Coronary artery (tissue), 2 donors: ENCODE data around the gene ANO9.

Experiments used
- DNase-seq: peaks from one replicate; pipeline ENCODE4 v3.0.0-alpha.2; 2017; ENCODE audit warnings: low spot score
- H3K27ac ChIP-seq, 2 donors: fragments of 200-600 bp; sonication (generic); one replicate each; pipeline ENCODE4 v1.5.1; 2016 to 2019
- H3K4me3 ChIP-seq: fragments of 200-600 bp; sonication (generic); 2 replicates; pipeline ENCODE4 v1.5.1; 2016; ENCODE audit warnings: mild to moderate bottlenecking, moderate library complexity
- CTCF ChIP-seq: fragments of 200-600 bp; sonication (generic); IDR thresholded peaks from one replicate; pipeline ENCODE4 v1.5.1; 2019; ENCODE audit warnings: antibody characterized with exemption

ANO9 gene

GRCh38 chr11:456533-456932 lies 14.7 kb upstream of the ANO9 start:
- no peak overlapping the region for H3K27ac ChIP-seq
- no peak overlapping the region for H3K4me3 ChIP-seq
- no peak for TF ChIP-seq CTCF
- no peak for DNase-seq

GRCh38 chr11:455566-456147 lies 13.8 kb upstream of the ANO9 start:
- H3K4me3 ChIP-seq = no peak overlapping the region
- H3K27ac ChIP-seq = no peak overlapping the region
- no peak for TF ChIP-seq CTCF
- DNase-seq = no peak

- DNase-seq = no peak
- no peak overlapping the region for H3K4me3 ChIP-seq
- no peak overlapping the region for H3K27ac ChIP-seq
- no peak for TF ChIP-seq CTCF
Observed at GRCh38 chr11:454801-455565, 13.2 kb upstream of the ANO9 start.

- no peak overlapping the region for H3K27ac ChIP-seq
- no peak for DNase-seq
- no peak overlapping the region for H3K4me3 ChIP-seq
- TF ChIP-seq CTCF = no peak
Observed at GRCh38 chr11:454043-454442, 12.2 kb upstream of the ANO9 start.

- DNase-seq = no peak
- no peak overlapping the region for H3K27ac ChIP-seq
- no peak overlapping the region for H3K4me3 ChIP-seq
- TF ChIP-seq CTCF = no peak
Observed at GRCh38 chr11:453564-453963, 11.8 kb upstream of the ANO9 start.

- no peak for TF ChIP-seq CTCF
- no peak for DNase-seq
- Histone ChIP-seq H3K4me3 (no peak overlapping the region), H3K27ac (no peak overlapping the region)
Observed at GRCh38 chr11:452916-453527, 11.2 kb upstream of the ANO9 start.
